OCI-LY3 (cell line): Measurements from ENCODE around the gene TGFB1.

Source experiments
- CTCF ChIP-seq: fragments of 200-600, 300-600 bp; sonication (generic); IDR thresholded peaks from 2 replicates; pipeline ENCODE4 v1.5.1; 2014; ENCODE audit warnings: antibody characterized with exemption, low read length, low read depth
- EZH2phosphoT487 ChIP-seq: fragments of 200-600 bp; shearing (Covaris generic); IDR thresholded peaks from 2 replicates; pipeline ENCODE4 v1.6.1; 2018; ENCODE audit warnings: antibody characterized with exemption, mixed run types, low read depth

GRCh38 chr19:41307090-41307875 lies 46.4 kb downstream of the TGFB1 start:
- no peak for TF ChIP-seq CTCF
- TF ChIP-seq EZH2phosphoT487 = no peak
